Heart left ventricle (tissue), 16 donors: ENCODE measurements around the gene ZFHX2. TPM values are rescaled to one million over a fixed set of nuclear protein-coding genes. Genes with fewer than 3 reads are reported as not detected.
A peak's percentile ranks its signal among the peaks of the same experiment; 100 is the strongest.

ENCODE experiments used
- ATAC-seq, 4 donors: fragments of 200-7000 bp; cut with Tn5 transposase; one replicate each; pipeline ENCODE4 v1.9.1; 2020 to 2022; ENCODE audit warnings: moderate library complexity in 4 of 4, mild to moderate bottlenecking in 3 of 4, moderate number of reproducible peaks in 1 of 4
- DNase-seq, 5 donors: peaks; one replicate each; pipeline ENCODE4 v3.0.0-alpha.2; 2020
- H3K27ac ChIP-seq, 12 donors: fragments of 200-600 bp; sonication (generic) in 4 of 12; one replicate each; pipeline versions ENCODE4 v1.5.0 to v1.8.0; 2016 to 2022; ENCODE audit warnings: mild to moderate bottlenecking in 2 of 12
- H3K27me3 ChIP-seq, 9 donors: fragments of 200-600 bp; sonication (generic) in 2 of 9; one replicate each; pipeline versions ENCODE4 v1.5.1 to v1.8.0; 2016 to 2022; ENCODE audit warnings: mild to moderate bottlenecking in 3 of 9
- H3K36me3 ChIP-seq, 9 donors: fragments of 200-600 bp; sonication (generic) in 2 of 9; one replicate each; pipeline versions ENCODE4 v1.5.0 to v1.8.0; 2018 to 2022; ENCODE audit warnings: mild to moderate bottlenecking in 2 of 9
- H3K4me1 ChIP-seq, 12 donors: fragments of 200-600 bp; sonication (generic) in 4 of 12; one replicate each; pipeline versions ENCODE4 v1.5.0 to v1.8.0; 2016 to 2022; ENCODE audit warnings: mild to moderate bottlenecking in 3 of 12
- H3K4me3 ChIP-seq, 12 donors: fragments of 200-600 bp; sonication (generic) in 4 of 12; one replicate each; pipeline versions ENCODE4 v1.5.0 to v1.8.0; 2017 to 2022; ENCODE audit warnings: mild to moderate bottlenecking in 9 of 12, moderate library complexity in 4 of 12
- H3K9me3 ChIP-seq, 12 donors: fragments of 200-600 bp; sonication (generic) in 4 of 12; one replicate each; pipeline versions ENCODE4 v1.5.0 to v1.8.0; 2016 to 2022; ENCODE audit warnings: mild to moderate bottlenecking in 1 of 12
- POLR2A ChIP-seq, 2 donors: fragments of 450-650 bp; IDR thresholded peaks; one replicate each; pipeline ENCODE4 v1.6.1; 2017; ENCODE audit warnings: antibody characterized with exemption in 2 of 2, mild to moderate bottlenecking in 2 of 2, moderate library complexity in 2 of 2
- WGBS, 4 donors: extraction: QIAGEN DNeasy Blood & Tissue Kit in 2 of 4; methylation state at CpG; one replicate each; pipeline versions ENCODE4 v1.1.5 to v1.1.7; 2013 to 2018; 5-methylcytosine and 5-hydroxymethylcytosine counted together
- intact Hi-C, 10 donors: fragments of 100-400 bp; cut with DNase I; formaldehyde crosslinking; loops; one replicate each; pipeline versions ENCODE4 v1.11.1 to v1.14.2; 2022
- polyA plus RNA-seq, 2 donors: library from polyadenylated mRNA; stranded (reverse); fragments of 200-250 nt; gene quantifications; one replicate each; pipeline ENCODE4 v1.2.3, GENCODE V29; 2013
- total RNA-seq, 9 donors: library from RNA; depleted of rRNA in 2 of 9; stranded (reverse); fragments of >200 nt in 2 of 9; fragmentation: NEBNext Ultra II Directional in 3 of 9; extraction: Animal tissue kit (Norgen Biotek cat#: 25700) in 3 of 9; gene quantifications; one replicate each; pipeline versions ENCODE4 v1.1.0 to v1.2.4, GENCODE V29; 2016 to 2023
- TF ChIP-seq, protein P1 (sequence below), 12 donors: fragments of 200-600 bp; sonication (generic) in 4 of 12; IDR thresholded peaks; one replicate each; pipeline versions ENCODE4 v1.5.0 to v1.8.0; 2018 to 2022; ENCODE audit warnings: antibody characterized with exemption in 12 of 12, mild to moderate bottlenecking in 5 of 12
- donor health status: ischemic (EF 13 %, LVEDD 7.1; RV severe dilation, severe dysfunction).
- donor health status: healthy with polysubstance abuse.
- donor health status: DM: no; HTN: yes; CAD: no.
- donor health status: DM: no; HTN: no; CAD: no.
- donor health status: ischemic (EF 25% LVEDD 6.9; RV normal size, moderate dysfunction).
- donor health status: ischemic (EF 25% LVEDD 5.7; RV mildly dilated, moderate dysfunction).
- donor health status: healthy.
- donor health status: DM: yes; HTN: yes; CAD: no.
- donor health status: ischemic (EF 35%, LVEDD 5.7; RV mildly dilated, moderate dysfunction).
- donor health status: nonischemic (EF 11% LVEDD 7.7; RV severe dilation, severe dysfunction).
- donor health status: DM: yes; HTN: yes; CAD: no.
- donor health status: PGD.
- donor health status: ischemic (EF 29% LVEDD 5.4; RV normal size, mild dysfunction).
- donor health status: nonischemic (EF 23%, LVEDD 6.1; RV moderate dilation, normal function).

ZFHX2 gene
- total and polyA plus RNA-seq, 11 donors, result 0.24 to 2.3 (median 0.88) TPM

DNA sequence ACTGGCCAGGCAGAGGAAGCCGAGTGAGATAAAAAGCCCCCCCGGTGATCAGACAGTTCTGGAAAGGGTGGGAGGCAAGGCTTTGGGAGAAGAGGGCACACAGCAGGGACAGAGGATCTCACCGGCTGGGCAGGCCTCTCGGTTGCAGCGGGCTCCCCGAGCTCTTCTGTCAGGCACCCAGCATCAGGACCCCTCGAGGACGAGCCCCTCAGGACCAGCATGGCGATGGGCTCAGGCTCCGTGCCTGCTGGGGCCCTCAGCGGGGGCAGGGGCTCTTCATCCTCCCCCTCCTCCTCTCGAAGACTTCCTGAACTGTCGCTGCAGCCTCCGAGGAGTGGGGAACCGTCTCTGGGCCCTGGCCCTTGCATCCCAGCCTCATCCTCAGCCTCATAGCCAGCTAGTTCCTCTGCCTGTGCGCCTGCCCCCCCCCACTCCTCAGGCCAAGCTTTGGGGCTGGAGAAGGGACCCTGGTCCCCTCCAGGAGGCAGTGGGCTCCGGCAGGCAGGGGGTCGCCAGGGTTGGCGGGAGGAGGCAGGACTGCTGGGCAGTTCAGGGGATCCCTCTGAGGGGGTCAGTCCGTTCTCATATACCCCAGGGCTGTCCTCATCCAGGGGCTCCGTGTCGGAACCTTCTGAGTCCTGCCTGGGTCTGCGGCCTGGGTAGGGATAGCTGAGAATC, 19.4 kb upstream of the ZFHX2 start:
- Histone ChIP-seq H3K27me3 (peaks cover 6 to 44% (median 11%) of the 10 kb centered on the region in 9 donors), H3K4me3 (no peak overlapping the region), H3K4me1 (peaks cover 0 to 48% (median 10%) of the 10 kb centered on the region in 12 donors), H3K36me3 (no peaks in the 10 kb centered on the region), H3K9me3 (no peaks in the 10 kb centered on the region), H3K27ac (no peak overlapping the region)
- no peak for ATAC-seq
- no peak for DNase-seq
- TF ChIP-seq, protein P1, sequence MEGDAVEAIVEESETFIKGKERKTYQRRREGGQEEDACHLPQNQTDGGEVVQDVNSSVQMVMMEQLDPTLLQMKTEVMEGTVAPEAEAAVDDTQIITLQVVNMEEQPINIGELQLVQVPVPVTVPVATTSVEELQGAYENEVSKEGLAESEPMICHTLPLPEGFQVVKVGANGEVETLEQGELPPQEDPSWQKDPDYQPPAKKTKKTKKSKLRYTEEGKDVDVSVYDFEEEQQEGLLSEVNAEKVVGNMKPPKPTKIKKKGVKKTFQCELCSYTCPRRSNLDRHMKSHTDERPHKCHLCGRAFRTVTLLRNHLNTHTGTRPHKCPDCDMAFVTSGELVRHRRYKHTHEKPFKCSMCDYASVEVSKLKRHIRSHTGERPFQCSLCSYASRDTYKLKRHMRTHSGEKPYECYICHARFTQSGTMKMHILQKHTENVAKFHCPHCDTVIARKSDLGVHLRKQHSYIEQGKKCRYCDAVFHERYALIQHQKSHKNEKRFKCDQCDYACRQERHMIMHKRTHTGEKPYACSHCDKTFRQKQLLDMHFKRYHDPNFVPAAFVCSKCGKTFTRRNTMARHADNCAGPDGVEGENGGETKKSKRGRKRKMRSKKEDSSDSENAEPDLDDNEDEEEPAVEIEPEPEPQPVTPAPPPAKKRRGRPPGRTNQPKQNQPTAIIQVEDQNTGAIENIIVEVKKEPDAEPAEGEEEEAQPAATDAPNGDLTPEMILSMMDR (IDR thresholded peaks at IDR 0.05), result no peak
- TF ChIP-seq POLR2A (IDR thresholded peaks at IDR 0.05), result no peak
- 81 to 89% (median 85%) methylated on average over 10 to 23 of the region's 23 CpGs for WGBS, 4 donors
- intact Hi-C loops, result no loop called here

DNA sequence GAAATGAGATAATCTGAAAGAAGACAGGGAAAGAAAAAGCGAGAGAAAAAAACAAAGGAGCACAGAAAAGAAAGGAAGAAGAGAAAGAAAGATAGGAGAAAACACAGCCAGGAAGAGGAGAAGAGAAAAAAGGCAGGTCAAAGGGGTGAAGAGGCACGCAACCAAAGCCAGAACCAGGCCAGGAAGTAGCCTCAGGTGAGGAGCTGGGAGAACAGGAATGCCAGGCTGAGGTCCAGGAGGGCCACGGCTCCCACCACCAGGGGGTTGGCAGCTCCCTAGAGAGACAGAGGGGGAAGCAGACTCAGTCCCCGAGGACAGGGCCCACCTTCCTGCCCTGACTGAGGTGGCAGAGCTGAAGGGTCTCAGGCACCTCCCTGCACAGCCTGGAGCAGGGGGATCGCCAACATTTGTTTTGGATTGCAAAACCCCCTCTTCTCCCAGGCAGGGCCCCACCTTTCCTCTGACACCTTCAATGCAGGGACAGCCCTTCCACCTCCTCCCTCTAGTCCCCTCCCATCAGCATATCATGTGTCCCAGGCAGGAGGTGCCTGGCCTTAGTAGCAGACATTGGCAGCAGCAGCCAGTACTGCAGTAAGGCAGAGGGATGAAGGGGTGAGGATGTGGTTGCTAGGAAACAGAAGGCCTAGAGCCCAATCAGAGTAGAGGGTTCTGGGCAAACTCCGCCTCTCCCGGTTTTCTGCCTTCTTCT, 18.0 kb upstream of the ZFHX2 start:
- TF ChIP-seq, protein P1 (IDR thresholded peaks at IDR 0.05), result no peak
- TF ChIP-seq POLR2A (IDR thresholded peaks at IDR 0.05), result no peak
- intact Hi-C loops, result loop anchor here in 6 of 10 donors (10.0 kb wide), 2 partner anchors 245 to 305 kb away; partner anchors contain the start of gene PABPN1 (in 5 of the 6)
- no peak overlapping the region for H3K27ac ChIP-seq
- 61 to 71% (median 67%) methylated on average over 7 of the region's 7 CpGs for WGBS, 4 donors
- peaks cover 0 to 11% (median 0%) of the 10 kb centered on the region in 9 donors for H3K36me3 ChIP-seq
- H3K4me1 ChIP-seq, result peaks cover 0 to 48% (median 10%) of the 10 kb centered on the region in 12 donors
- no peak overlapping the region for H3K4me3 ChIP-seq
- no peak for DNase-seq
- H3K27me3 ChIP-seq, result peaks cover 0 to 30% (median 3%) of the 10 kb centered on the region in 9 donors
- no peaks in the 10 kb centered on the region for H3K9me3 ChIP-seq
- ATAC-seq, result peak in 3 of 4 donors; percentile 23 to 40 (median 23)

DNA sequence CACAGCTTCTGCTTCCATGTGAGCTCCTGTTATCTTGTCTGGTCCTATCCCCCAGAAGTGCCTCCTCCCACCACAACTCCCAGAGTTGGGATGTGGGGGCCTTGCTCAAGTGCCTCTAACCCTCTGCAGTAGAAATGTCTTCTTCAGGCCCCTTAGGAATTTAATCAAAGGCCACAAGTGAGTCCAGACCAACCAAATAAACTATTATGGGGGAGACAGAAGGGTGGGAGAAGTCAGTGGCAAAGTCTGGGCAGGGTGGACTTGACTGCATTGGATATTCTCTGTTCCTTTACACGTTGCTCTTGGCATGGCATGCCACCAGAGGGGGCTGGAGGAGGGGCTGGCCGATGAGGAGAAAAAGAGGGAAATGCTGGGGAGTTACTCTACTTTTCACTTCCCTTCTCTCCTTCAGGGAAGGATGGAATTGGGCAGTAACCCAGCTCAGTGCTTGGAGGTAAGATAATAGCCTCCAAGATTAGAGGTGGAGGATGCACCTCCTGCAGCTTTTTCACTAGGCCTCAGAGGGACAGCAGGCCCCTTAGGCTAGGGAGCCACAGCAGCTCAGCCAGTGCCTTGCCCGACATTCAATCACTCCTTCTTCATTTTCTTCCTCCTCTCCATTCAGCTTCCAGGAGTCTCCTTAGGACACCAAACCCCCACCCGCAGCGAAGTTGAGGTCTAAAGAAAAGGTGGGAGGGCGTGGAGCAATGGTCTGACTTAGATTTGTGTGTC, 17.2 kb upstream of the ZFHX2 start:
- intact Hi-C loops, result loop anchor here in 6 of 10 donors (10.0 kb wide), 2 partner anchors 244 to 304 kb away; partner anchors contain the start of gene PABPN1 (in 5 of the 6)
- peaks cover 0 to 20% (median 0%) of the 10 kb centered on the region in 9 donors for H3K36me3 ChIP-seq
- H3K27ac ChIP-seq, result peak overlapping the region in 1 of 12 donors; percentile 77
- no peak overlapping the region for H3K4me3 ChIP-seq
- H3K27me3 ChIP-seq, result peaks cover 0 to 24% (median 0%) of the 10 kb centered on the region in 9 donors
- no peaks in the 10 kb centered on the region for H3K9me3 ChIP-seq
- 62 to 68% (median 64%) methylated on average over 6 of the region's 6 CpGs for WGBS, 4 donors
- no peak for TF ChIP-seq POLR2A (IDR thresholded peaks at IDR 0.05)
- TF ChIP-seq, protein P1 (IDR thresholded peaks at IDR 0.05), result peak in 4 of 12 donors; percentile 7 to 41 (median 26)
- peaks cover 0 to 48% (median 10%) of the 10 kb centered on the region in 12 donors for H3K4me1 ChIP-seq
- DNase-seq, result peak in 1 of 5 donors; percentile 35
- no peak for ATAC-seq
